Endothelial cell of umbilical vein (primary cell): ENCODE data around the gene NCOR1. TPM values are rescaled to one million over a fixed set of nuclear protein-coding genes. Genes with fewer than 3 reads are reported as not detected.

Experiments used
- BruUV-seq: library from RNA; stranded (reverse); fragments of 400-500 nt; replicated peaks from 2 replicates; lab custom pipeline; 2021; lab: Mats Ljungman, UMichigan
- CTCF ChIA-PET: fragments of 300-600, 350-600 bp; sonication (Branson Sonifier 250); formaldehyde crosslinking; loops from one replicate; lab custom pipeline; 2021; ENCODE audit warnings: antibody characterized with exemption, inconsistent platforms; lab: Charles Lee
- POLR2A ChIA-PET: fragments of 300-600, 350-600 bp; sonication (Branson Sonifier 250); formaldehyde crosslinking; loops from one replicate; lab custom pipeline; 2021; ENCODE audit warnings: antibody characterized with exemption, inconsistent platforms; lab: Charles Lee
- DNase-seq: peaks from one replicate; pipeline ENCODE4 v3.0.0-alpha.2; 2011; ENCODE audit warnings: low read depth, low spot score
- FAIRE-seq: peaks from 2 replicates; lab custom pipeline; 2011; peaks lifted over from hg19 to GRCh38; lab: Jason Lieb, UNC
- H2AFZ ChIP-seq: 2 replicates; pipeline ENCODE4 v1.6.0; 2012; ENCODE audit warnings: low read depth, low read length, control low read depth, inconsistent platforms
- H3K27ac ChIP-seq: 2 replicates; pipeline ENCODE4 v1.5.1; 2011; ENCODE audit warnings: low read depth, mild to moderate bottlenecking, control low read depth, low read length, moderate library complexity; ENCODE audit not compliant: insufficient read depth
- H3K27me3 ChIP-seq, 2 experiments: 2 replicates each; pipeline versions ENCODE4 v1.6.0 to v1.6.1; 2011; ENCODE audit warnings: low read length in 2 of 2, mixed read lengths in 1 of 2; ENCODE audit not compliant: control insufficient read depth in 2 of 2, insufficient read depth in 2 of 2
- H3K36me3 ChIP-seq, 2 experiments: 2 replicates in 1 of 2; 3 replicates in 1 of 2; pipeline ENCODE4 v1.5.1; 2011; ENCODE audit warnings: low read length in 2 of 2, mild to moderate bottlenecking in 1 of 2, moderate library complexity in 1 of 2; ENCODE audit not compliant: control insufficient read depth in 2 of 2, insufficient read depth in 2 of 2; ENCODE audit errors: extremely low read depth in 1 of 2
- H3K4me1 ChIP-seq: 3 replicates; pipeline ENCODE4 v1.5.1; 2011; ENCODE audit warnings: mild to moderate bottlenecking, low read length; ENCODE audit not compliant: control insufficient read depth, insufficient read depth; ENCODE audit errors: extremely low read depth
- H3K4me2 ChIP-seq: 2 replicates; pipeline ENCODE4 v1.6.1; 2011; ENCODE audit warnings: low read length, control low read depth, mixed read lengths; ENCODE audit not compliant: insufficient read depth
- H3K4me3 ChIP-seq, 3 experiments: fragments of 200-600 bp in 1 of 3; sonication (generic), shearing (Covaris generic) in 1 of 3; replicated peaks in 1 of 3; 2 replicates each; pipeline ENCODE4 v1.5.1; 2011 to 2016; ENCODE audit warnings: control low read depth in 3 of 3, low read length in 3 of 3, mild to moderate bottlenecking in 2 of 3, inconsistent platforms in 1 of 3, low read depth in 1 of 3, moderate library complexity in 1 of 3; ENCODE audit not compliant: insufficient read depth in 1 of 3
- H3K79me2 ChIP-seq: 2 replicates; pipeline ENCODE4 v1.6.0; 2012; ENCODE audit warnings: low read length, inconsistent platforms; ENCODE audit not compliant: control insufficient read depth, insufficient read depth
- H3K9ac ChIP-seq: replicated peaks from 2 replicates; pipeline ENCODE3; 2011; ENCODE audit warnings: low read length, control low read depth; ENCODE audit not compliant: insufficient read depth; ENCODE audit errors: extremely low read depth
- H3K9me1 ChIP-seq: replicated peaks from 3 replicates; pipeline ENCODE4 v1.6.0; 2011; ENCODE audit warnings: mild to moderate bottlenecking, low read length; ENCODE audit not compliant: control insufficient read depth, insufficient read depth; ENCODE audit errors: extremely low read depth
- H3K9me3 ChIP-seq: replicated peaks from 2 replicates; pipeline ENCODE4 v1.5.1; 2012; ENCODE audit warnings: low read length, inconsistent platforms; ENCODE audit not compliant: control insufficient read depth, insufficient read depth
- H4K20me1 ChIP-seq: replicated peaks from 2 replicates; pipeline ENCODE3; 2011; ENCODE audit warnings: mild to moderate bottlenecking, low read length; ENCODE audit not compliant: control insufficient read depth, insufficient read depth; ENCODE audit errors: extremely low read depth
- CTCF ChIP-seq, 2 donors: IDR thresholded peaks; 1 replicate in 1 of 2; 2 replicates in 1 of 2; pipeline ENCODE4 v1.5.1; 2011; ENCODE audit warnings: low read length in 2 of 2, mild to moderate bottlenecking in 2 of 2, moderate library complexity in 2 of 2, control low read depth in 1 of 2, inconsistent platforms in 1 of 2, low read depth in 1 of 2; ENCODE audit not compliant: insufficient read depth in 1 of 2; ENCODE audit errors: extremely low read depth in 1 of 2
- EZH2 ChIP-seq: IDR thresholded peaks from 2 replicates; pipeline ENCODE4 v1.6.1; 2012; ENCODE audit warnings: borderline replicate concordance, low read depth, mild to moderate bottlenecking, moderate library complexity, low read length, inconsistent platforms; ENCODE audit not compliant: severe bottlenecking
- FOS ChIP-seq: IDR thresholded peaks from 2 replicates; pipeline ENCODE4 v1.6.1; 2011; ENCODE audit warnings: mild to moderate bottlenecking, low read length, moderate library complexity, borderline replicate concordance; ENCODE audit not compliant: insufficient read depth
- GATA2 ChIP-seq: IDR thresholded peaks from 2 replicates; pipeline ENCODE4 v1.7.0; 2011; ENCODE audit warnings: low read depth, mild to moderate bottlenecking, moderate library complexity, mixed read lengths, low read length; ENCODE audit not compliant: insufficient read length, insufficient read depth
- JUN ChIP-seq: IDR thresholded peaks from 2 replicates; pipeline ENCODE4 v1.6.1; 2011; ENCODE audit warnings: borderline replicate concordance, low read depth; ENCODE audit not compliant: insufficient read length, insufficient read depth
- MYC ChIP-seq: IDR thresholded peaks from one replicate; pipeline ENCODE4 v1.6.1; 2011; ENCODE audit warnings: mild to moderate bottlenecking, low read depth, low read length
- POLR2A ChIP-seq: IDR thresholded peaks from 2 replicates; pipeline ENCODE4 v1.6.1; 2012; ENCODE audit warnings: low read depth, mild to moderate bottlenecking, control low read depth, low read length
- POLR2AphosphoS5 ChIP-seq: IDR thresholded peaks from 2 replicates; pipeline ENCODE4 v1.6.1; 2012; ENCODE audit warnings: low read depth, mild to moderate bottlenecking, control low read depth, low read length, moderate library complexity; ENCODE audit not compliant: insufficient read depth
- dilution Hi-C: fragments of 300-500 bp; cut with MboI; formaldehyde crosslinking; loops from one replicate; pipeline ENCODE4 v1.15.0; 2019; ENCODE audit warnings: low sequenced_read_pairs; ENCODE audit not compliant: extremely low pct_ligation_motif_present
- intact Hi-C: fragments of 100-400 bp; cut with micrococcal nuclease; formaldehyde crosslinking; loops from one replicate; pipeline ENCODE4 v1.10.0; 2022
- polyA plus RNA-seq, 4 experiments: library from polyadenylated mRNA; depleted of rRNA in 3 of 4; stranded (reverse) in 3 of 4; unstranded in 1 of 4; fragments of >200 nt; gene quantifications; 2 replicates each; pipeline versions ENCODE4 v1.2.1 to v1.2.3, GENCODE V29; 2011 to 2012; ENCODE audit warnings: missing spikeins in 1 of 4
- total RNA-seq: library from RNA; stranded (reverse); gene quantifications from 2 replicates; pipeline ENCODE4 v1.2.3, GENCODE V29; 2021
- TF ChIP-seq, protein P1 (sequence below): IDR thresholded peaks from 2 replicates; pipeline ENCODE4 v1.6.1; 2011; ENCODE audit not compliant: insufficient read depth, insufficient read length

NCOR1 gene
- total and polyA plus RNA-seq, 2 donors (not counting 3 experiments of a cell fraction or from before 2014, with no cell fraction given) = 90.0 to 134 TPM

GRCh38 chr17:16081507-16082087, 133.7 kb downstream of the NCOR1 start:
- peaks cover 2% of the 10 kb centered on the region for H3K79me2 ChIP-seq
- CTCF ChIA-PET = interaction anchor here (0.8 to 1.3 kb wide), 3 partner anchors 13 to 271 kb away, joined by 3 to 4 read pairs (median 4); partner anchors contain the start of gene CENPV
- peaks cover 6 to 10% of the 10 kb centered on the region in 2 experiments for H3K36me3 ChIP-seq
- H3K27ac ChIP-seq = no peak overlapping the region
- no TSS peak for BruUV-seq
- H3K4me2 ChIP-seq = no peak overlapping the region
- no peak overlapping the region for H2AFZ ChIP-seq
- H3K4me1 ChIP-seq = peaks cover 15% of the 10 kb centered on the region
- H3K9me1 ChIP-seq = no peaks in the 10 kb centered on the region
- FAIRE-seq = no peak
- POLR2A ChIA-PET = interaction anchor here (0.6 kb wide), 2 partner anchors 12 to 68 kb away, joined by 3 read pairs; no protein-coding TSS in a partner anchor
- H3K27me3 ChIP-seq = no peaks in the 10 kb centered on the region
- intact Hi-C loops = no loop called here
- dilution Hi-C loops = no loop called here
- H3K9ac ChIP-seq = no peak overlapping the region
- H3K9me3 ChIP-seq = no peaks in the 10 kb centered on the region
- no peak for TF ChIP-seq POLR2AphosphoS5
- TF ChIP-seq, protein P1, sequence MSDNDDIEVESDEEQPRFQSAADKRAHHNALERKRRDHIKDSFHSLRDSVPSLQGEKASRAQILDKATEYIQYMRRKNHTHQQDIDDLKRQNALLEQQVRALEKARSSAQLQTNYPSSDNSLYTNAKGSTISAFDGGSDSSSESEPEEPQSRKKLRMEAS = no peak
- TF ChIP-seq CTCF (IDR thresholded peaks at IDR 0.05; ENCODE audit: extremely low read depth in 1 of 2, insufficient read depth in 1 of 2, low read depth in 1 of 2, low read length in 2 of 2) = no peak
- TF ChIP-seq POLR2A = no peak
- TF ChIP-seq MYC = no peak
- TF ChIP-seq FOS = no peak
- TF ChIP-seq GATA2 = no peak
- TF ChIP-seq EZH2 = no peak
- no peak for TF ChIP-seq JUN
- no peaks in the 10 kb centered on the region for H4K20me1 ChIP-seq
- H3K4me3 ChIP-seq = no peak overlapping the region
- no peak for DNase-seq
